ENCODE data around the gene CNTN2. TPM values are rescaled to one million over a fixed set of nuclear protein-coding genes. Genes with fewer than 3 reads are reported as not detected.

Gene CNTN2
- total RNA-seq, 1 donor from 2014 or later, result 0.10 TPM

DNA sequence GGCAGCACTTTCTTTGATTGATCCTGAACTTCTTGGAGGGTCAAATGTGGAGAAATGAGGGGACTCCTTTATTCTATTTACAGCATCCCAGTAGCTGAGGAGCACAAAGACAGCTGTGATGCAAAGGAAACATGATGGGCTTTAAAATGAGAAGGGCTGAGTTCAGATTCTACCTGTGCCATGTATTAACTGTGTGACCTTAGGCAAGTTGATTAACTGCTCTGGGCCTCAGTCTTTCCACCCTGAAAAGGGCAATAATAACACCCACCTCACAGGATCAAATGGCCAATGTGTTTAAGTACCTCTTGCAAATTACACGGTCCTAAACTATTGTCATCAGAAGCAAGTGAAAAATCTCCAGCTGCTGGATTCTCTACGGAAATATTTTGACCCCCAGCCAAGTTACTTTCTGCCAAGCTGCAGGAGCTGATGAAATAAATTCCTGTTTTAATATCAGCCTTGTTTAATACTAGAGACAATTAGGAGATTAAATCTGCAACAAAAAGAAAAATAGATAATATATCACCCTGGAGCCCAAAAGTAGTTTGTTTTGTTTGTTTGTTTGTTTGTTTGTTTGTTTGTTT is 25.5 kb downstream of the CNTN2 start:
- TF ChIP-seq, protein P1, sequence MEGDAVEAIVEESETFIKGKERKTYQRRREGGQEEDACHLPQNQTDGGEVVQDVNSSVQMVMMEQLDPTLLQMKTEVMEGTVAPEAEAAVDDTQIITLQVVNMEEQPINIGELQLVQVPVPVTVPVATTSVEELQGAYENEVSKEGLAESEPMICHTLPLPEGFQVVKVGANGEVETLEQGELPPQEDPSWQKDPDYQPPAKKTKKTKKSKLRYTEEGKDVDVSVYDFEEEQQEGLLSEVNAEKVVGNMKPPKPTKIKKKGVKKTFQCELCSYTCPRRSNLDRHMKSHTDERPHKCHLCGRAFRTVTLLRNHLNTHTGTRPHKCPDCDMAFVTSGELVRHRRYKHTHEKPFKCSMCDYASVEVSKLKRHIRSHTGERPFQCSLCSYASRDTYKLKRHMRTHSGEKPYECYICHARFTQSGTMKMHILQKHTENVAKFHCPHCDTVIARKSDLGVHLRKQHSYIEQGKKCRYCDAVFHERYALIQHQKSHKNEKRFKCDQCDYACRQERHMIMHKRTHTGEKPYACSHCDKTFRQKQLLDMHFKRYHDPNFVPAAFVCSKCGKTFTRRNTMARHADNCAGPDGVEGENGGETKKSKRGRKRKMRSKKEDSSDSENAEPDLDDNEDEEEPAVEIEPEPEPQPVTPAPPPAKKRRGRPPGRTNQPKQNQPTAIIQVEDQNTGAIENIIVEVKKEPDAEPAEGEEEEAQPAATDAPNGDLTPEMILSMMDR (IDR thresholded peaks at IDR 0.05; ENCODE audit: unreplicated experiment), result no peak
- no peak for DNase-seq (ENCODE audit: low spot score)
- Mint-ChIP-seq H3K36me3 (ENCODE audit: low read depth, unreplicated experiment) (no peaks in the 10 kb centered on the region), H3K4me3 (ENCODE audit: unreplicated experiment) (no peak overlapping the region), H3K9me3 (ENCODE audit: unreplicated experiment) (no peaks in the 10 kb centered on the region), H3K27ac (ENCODE audit: unreplicated experiment) (no peak overlapping the region), H3K4me1 (ENCODE audit: unreplicated experiment) (no peaks in the 10 kb centered on the region), H3K27me3 (ENCODE audit: unreplicated experiment) (peaks cover 6% of the 10 kb centered on the region)

DNA sequence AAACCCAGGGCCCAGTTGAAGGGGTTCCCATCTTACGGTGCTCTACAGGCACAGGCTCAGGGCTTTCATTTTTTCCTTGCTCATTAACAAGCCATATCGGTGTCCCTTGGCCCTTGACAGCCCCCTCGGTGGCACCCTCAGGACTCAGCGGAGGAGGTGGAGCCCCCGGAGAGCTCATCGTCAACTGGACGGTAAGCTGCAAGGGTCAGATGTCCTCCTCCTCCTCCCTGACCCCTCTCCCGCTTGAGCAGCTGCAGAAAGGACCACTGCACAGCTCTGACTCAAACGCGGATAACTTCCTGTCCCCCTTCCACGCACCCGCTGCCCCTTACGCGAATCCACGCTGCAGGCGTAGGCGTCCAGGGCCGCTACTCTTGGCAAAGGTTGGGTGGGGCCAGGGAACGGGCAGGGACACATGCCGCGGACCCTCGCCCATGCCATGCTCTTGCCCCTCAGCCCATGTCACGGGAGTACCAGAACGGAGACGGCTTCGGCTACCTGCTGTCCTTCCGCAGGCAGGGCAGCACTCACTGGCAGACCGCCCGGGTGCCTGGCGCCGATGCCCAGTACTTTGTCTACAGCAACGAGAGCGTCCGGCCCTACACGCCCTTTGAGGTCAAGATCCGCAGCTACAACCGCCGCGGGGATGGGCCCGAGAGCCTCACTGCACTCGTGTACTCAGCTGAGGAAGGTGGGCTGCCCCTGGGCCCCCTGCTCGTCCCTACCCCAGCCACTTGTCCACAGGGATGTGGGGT is 26.5 kb downstream of the CNTN2 start:
- peaks cover 6% of the 10 kb centered on the region for H3K27me3 Mint-ChIP-seq (ENCODE audit: unreplicated experiment)
- no peak overlapping the region for H3K4me3 Mint-ChIP-seq (ENCODE audit: unreplicated experiment)
- no peaks in the 10 kb centered on the region for H3K9me3 Mint-ChIP-seq (ENCODE audit: unreplicated experiment)
- no peaks in the 10 kb centered on the region for H3K36me3 Mint-ChIP-seq (ENCODE audit: low read depth, unreplicated experiment)
- TF ChIP-seq, protein P1 (IDR thresholded peaks at IDR 0.05; ENCODE audit: unreplicated experiment), result no peak
- no peaks in the 10 kb centered on the region for H3K4me1 Mint-ChIP-seq (ENCODE audit: unreplicated experiment)
- no peak overlapping the region for H3K27ac Mint-ChIP-seq (ENCODE audit: unreplicated experiment)
- DNase-seq (ENCODE audit: low spot score), result no peak

DNA sequence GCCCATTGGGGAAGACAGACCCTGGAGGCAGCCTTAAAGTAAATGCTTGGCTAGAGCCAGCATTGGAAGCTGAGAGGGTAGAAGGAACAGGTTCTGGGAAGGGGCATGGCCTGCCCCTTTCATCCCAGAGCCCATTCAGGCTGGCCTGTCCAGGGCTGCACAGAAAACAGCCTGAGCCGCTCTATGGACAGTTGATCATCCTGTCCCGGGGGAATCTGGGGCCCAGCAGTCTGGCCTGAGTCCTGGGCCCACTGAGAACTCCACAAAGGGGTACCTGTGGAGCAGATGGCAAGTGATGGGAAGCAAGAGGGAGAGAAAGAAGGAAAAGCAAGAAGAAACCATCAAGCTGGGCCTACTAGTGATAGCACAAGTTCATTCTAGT is 28.0 kb downstream of the CNTN2 start:
- H3K27me3 Mint-ChIP-seq (ENCODE audit: unreplicated experiment), result peaks cover 11% of the 10 kb centered on the region
- no peaks in the 10 kb centered on the region for H3K4me1 Mint-ChIP-seq (ENCODE audit: unreplicated experiment)
- no peaks in the 10 kb centered on the region for H3K9me3 Mint-ChIP-seq (ENCODE audit: unreplicated experiment)
- TF ChIP-seq, protein P1 (IDR thresholded peaks at IDR 0.05; ENCODE audit: unreplicated experiment), result no peak
- H3K4me3 Mint-ChIP-seq (ENCODE audit: unreplicated experiment), result no peak overlapping the region
- H3K36me3 Mint-ChIP-seq (ENCODE audit: low read depth, unreplicated experiment), result no peaks in the 10 kb centered on the region
- no peak for DNase-seq (ENCODE audit: low spot score)
- H3K27ac Mint-ChIP-seq (ENCODE audit: unreplicated experiment), result no peak overlapping the region

DNA sequence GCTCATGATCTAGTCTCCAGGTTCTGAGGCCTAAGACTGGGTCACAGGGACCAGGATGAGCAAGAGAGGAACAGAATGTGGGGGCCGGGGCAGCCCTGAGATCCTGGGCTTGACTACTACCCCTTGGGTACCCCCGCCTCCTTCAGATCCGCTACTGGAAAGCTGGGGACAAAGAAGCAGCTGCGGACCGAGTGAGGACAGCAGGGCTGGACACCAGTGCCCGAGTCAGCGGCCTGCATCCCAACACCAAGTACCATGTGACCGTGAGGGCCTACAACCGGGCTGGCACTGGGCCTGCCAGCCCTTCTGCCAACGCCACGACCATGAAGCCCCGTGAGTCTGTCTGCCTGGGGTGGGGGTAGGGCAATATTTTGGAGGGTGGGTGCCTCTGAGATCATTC is 28.8 kb downstream of the CNTN2 start:
- Mint-ChIP-seq H3K9me3 (ENCODE audit: unreplicated experiment) (no peaks in the 10 kb centered on the region), H3K27ac (ENCODE audit: unreplicated experiment) (no peak overlapping the region), H3K4me3 (ENCODE audit: unreplicated experiment) (no peak overlapping the region), H3K4me1 (ENCODE audit: unreplicated experiment) (no peaks in the 10 kb centered on the region), H3K36me3 (ENCODE audit: low read depth, unreplicated experiment) (no peaks in the 10 kb centered on the region), H3K27me3 (ENCODE audit: unreplicated experiment) (peaks cover 9% of the 10 kb centered on the region)
- TF ChIP-seq, protein P1 (IDR thresholded peaks at IDR 0.05; ENCODE audit: unreplicated experiment), result no peak
- DNase-seq (ENCODE audit: low spot score), result no peak

DNA sequence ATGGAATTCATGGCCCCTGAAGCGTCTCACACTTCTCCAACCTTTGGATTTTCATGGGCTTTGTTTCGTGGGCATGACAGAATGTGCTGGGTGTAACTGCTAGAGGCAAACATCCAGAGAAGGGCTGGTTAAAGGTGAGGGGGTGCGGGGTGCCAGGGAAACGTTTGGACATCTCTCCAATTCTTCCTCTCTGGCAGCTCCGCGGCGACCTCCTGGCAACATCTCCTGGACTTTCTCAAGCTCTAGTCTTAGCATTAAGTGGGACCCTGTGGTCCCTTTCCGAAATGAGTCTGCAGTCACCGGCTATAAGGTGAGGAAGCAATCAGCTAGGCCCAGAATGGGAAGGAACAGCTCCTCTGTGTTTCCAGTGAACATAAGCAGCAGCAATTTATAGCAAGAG is 29.3 kb downstream of the CNTN2 start:
- TF ChIP-seq, protein P1 (IDR thresholded peaks at IDR 0.05; ENCODE audit: unreplicated experiment), result no peak
- Mint-ChIP-seq H3K36me3 (ENCODE audit: low read depth, unreplicated experiment) (no peaks in the 10 kb centered on the region), H3K9me3 (ENCODE audit: unreplicated experiment) (no peaks in the 10 kb centered on the region), H3K27ac (ENCODE audit: unreplicated experiment) (no peak overlapping the region), H3K4me1 (ENCODE audit: unreplicated experiment) (no peaks in the 10 kb centered on the region), H3K27me3 (ENCODE audit: unreplicated experiment) (peaks cover 9% of the 10 kb centered on the region), H3K4me3 (ENCODE audit: unreplicated experiment) (no peak overlapping the region)
- no peak for DNase-seq (ENCODE audit: low spot score)

Measured in endothelial cell (in vitro differentiated cells).